HL-60 (cell line): ENCODE data around the gene C5orf46.

Experiments used
- GABPA ChIP-seq: IDR thresholded peaks from 2 replicates; pipeline ENCODE4 v1.6.1; 2012; ENCODE audit warnings: low read depth
- POLR2AphosphoS5 ChIP-seq: IDR thresholded peaks from 2 replicates; pipeline ENCODE4 v1.6.1; 2012; ENCODE audit warnings: low read depth
- TF ChIP-seq, protein P1 (sequence below): IDR thresholded peaks from one replicate; pipeline ENCODE4 v1.5.1; 2011; ENCODE audit warnings: low read length, control low read depth, inconsistent platforms; ENCODE audit not compliant: insufficient read depth
- TF ChIP-seq, protein P2 (sequence below): IDR thresholded peaks from 2 replicates; pipeline ENCODE4 v1.6.1; 2012; ENCODE audit warnings: low read depth; ENCODE audit not compliant: insufficient replicate concordance

DNA sequence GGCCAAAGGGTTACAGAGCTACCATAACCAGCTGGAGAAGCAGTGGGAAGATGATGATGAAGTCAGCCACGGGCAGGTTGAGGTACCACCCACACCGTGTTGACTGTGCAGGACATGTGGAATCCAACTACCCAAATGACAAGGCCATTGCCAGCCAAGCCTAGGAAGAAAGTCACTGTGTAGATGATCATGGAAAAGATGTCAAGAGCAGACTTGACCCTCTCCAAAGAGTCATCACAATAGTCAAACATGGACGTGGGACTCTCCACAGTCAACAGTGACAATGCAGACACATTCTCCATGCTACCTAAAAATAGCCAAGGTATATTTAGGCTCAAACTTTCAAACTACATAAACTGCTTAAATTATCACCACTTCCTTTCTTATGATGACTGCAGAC lies 54.0 kb downstream of the C5orf46 start:
- TF ChIP-seq, protein P1, sequence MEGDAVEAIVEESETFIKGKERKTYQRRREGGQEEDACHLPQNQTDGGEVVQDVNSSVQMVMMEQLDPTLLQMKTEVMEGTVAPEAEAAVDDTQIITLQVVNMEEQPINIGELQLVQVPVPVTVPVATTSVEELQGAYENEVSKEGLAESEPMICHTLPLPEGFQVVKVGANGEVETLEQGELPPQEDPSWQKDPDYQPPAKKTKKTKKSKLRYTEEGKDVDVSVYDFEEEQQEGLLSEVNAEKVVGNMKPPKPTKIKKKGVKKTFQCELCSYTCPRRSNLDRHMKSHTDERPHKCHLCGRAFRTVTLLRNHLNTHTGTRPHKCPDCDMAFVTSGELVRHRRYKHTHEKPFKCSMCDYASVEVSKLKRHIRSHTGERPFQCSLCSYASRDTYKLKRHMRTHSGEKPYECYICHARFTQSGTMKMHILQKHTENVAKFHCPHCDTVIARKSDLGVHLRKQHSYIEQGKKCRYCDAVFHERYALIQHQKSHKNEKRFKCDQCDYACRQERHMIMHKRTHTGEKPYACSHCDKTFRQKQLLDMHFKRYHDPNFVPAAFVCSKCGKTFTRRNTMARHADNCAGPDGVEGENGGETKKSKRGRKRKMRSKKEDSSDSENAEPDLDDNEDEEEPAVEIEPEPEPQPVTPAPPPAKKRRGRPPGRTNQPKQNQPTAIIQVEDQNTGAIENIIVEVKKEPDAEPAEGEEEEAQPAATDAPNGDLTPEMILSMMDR, result no peak
- no peak for TF ChIP-seq POLR2AphosphoS5
- TF ChIP-seq GABPA, result no peak
- TF ChIP-seq, protein P2, sequence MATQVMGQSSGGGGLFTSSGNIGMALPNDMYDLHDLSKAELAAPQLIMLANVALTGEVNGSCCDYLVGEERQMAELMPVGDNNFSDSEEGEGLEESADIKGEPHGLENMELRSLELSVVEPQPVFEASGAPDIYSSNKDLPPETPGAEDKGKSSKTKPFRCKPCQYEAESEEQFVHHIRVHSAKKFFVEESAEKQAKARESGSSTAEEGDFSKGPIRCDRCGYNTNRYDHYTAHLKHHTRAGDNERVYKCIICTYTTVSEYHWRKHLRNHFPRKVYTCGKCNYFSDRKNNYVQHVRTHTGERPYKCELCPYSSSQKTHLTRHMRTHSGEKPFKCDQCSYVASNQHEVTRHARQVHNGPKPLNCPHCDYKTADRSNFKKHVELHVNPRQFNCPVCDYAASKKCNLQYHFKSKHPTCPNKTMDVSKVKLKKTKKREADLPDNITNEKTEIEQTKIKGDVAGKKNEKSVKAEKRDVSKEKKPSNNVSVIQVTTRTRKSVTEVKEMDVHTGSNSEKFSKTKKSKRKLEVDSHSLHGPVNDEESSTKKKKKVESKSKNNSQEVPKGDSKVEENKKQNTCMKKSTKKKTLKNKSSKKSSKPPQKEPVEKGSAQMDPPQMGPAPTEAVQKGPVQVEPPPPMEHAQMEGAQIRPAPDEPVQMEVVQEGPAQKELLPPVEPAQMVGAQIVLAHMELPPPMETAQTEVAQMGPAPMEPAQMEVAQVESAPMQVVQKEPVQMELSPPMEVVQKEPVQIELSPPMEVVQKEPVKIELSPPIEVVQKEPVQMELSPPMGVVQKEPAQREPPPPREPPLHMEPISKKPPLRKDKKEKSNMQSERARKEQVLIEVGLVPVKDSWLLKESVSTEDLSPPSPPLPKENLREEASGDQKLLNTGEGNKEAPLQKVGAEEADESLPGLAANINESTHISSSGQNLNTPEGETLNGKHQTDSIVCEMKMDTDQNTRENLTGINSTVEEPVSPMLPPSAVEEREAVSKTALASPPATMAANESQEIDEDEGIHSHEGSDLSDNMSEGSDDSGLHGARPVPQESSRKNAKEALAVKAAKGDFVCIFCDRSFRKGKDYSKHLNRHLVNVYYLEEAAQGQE, result no peak
